ENCODE data around the gene CNTNAP5.

Gene CNTNAP5

DNA sequence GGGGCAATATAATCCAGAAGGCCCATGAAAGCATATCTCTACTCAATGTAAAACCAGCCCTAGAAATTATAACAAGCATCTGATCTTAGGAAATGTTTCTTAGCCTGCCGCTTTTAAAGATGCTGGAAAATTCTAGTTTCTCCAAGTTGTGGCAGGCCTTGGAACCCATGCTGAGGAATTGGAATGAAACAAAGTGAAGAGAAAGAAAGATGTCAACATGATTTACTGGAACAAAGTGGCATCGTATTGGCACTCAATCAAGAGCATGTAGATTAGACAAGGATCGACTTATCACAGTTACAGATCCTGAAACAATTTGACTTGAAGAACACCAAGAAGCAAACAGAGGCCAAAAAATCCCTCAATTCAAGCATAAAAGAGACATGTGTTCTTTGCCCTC lies 28.7 kb downstream of the CNTNAP5 start:
- WGBS, 2 experiments (ENCODE audit: insufficient coverage in 2 of 2) = 83 to 100% methylated on average over 1 of the region's 3 CpGs
- Histone ChIP-seq H3K36me3 (ENCODE audit: control insufficient read depth, insufficient read depth, low read length) (no peaks in the 10 kb centered on the region), H3K4me3 (ENCODE audit: extremely low read depth, insufficient read depth, low read length, poor library complexity, severe bottlenecking) (no peak overlapping the region), H3K27ac (ENCODE audit: low read depth, low read length, severe bottlenecking) (no peak overlapping the region), H3K4me1 (ENCODE audit: control insufficient read depth, insufficient read depth, low read length, poor library complexity, severe bottlenecking) (no peaks in the 10 kb centered on the region), H3K9me3 (ENCODE audit: control insufficient read depth, low read length) (no peaks in the 10 kb centered on the region)

DNA sequence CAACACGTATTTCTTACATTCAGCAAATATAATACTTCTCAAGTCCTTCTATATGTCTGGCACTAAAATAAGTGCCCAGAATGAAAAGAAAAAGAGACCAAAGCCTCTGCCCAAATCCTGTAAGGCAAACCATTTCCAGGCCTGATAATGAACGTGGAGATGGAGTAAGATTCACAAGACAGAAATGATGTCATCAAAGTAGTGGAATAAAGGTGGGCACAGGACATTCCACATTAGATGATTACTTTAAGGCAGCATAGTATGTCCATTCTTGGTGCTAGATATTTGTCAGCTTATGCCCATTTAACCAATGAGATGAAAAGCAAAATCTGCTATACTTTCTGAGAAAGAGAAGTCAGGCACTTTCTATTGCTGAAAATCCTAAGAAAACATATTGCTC lies 38.5 kb downstream of the CNTNAP5 start:
- no peaks in the 10 kb centered on the region for H3K9me3 ChIP-seq (ENCODE audit: control insufficient read depth, low read length)
- no peak overlapping the region for H3K4me3 ChIP-seq (ENCODE audit: extremely low read depth, insufficient read depth, low read length, poor library complexity, severe bottlenecking)
- H3K36me3 ChIP-seq (ENCODE audit: control insufficient read depth, insufficient read depth, low read length) = no peaks in the 10 kb centered on the region
- WGBS, 2 experiments (ENCODE audit: insufficient coverage in 2 of 2) = 92 to 100% methylated on average over 1 to 2 of the region's 2 CpGs
- no peaks in the 10 kb centered on the region for H3K4me1 ChIP-seq (ENCODE audit: control insufficient read depth, insufficient read depth, low read length, poor library complexity, severe bottlenecking)
- H3K27ac ChIP-seq (ENCODE audit: low read depth, low read length, severe bottlenecking) = no peak overlapping the region

DNA sequence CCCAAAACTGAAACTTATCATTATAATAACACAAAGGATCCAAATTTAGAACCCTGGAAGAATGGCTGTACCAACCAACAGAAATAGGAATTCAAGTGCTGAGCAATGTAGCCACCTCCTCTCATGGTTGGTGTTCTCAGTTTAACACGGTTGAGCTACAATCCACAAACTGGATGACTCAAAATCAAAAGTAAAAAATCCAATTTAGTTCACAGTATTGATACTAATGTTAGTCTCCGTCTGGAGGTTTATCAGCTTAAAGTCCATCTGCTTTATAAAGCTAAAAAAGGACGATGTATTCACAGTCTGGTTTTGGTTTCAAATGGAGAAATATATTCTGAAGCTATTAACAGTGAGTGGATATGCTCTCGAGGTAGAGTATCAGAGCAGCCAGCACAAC lies 40.5 kb downstream of the CNTNAP5 start:
- Histone ChIP-seq H3K4me1 (ENCODE audit: control insufficient read depth, insufficient read depth, low read length, poor library complexity, severe bottlenecking) (no peaks in the 10 kb centered on the region), H3K36me3 (ENCODE audit: control insufficient read depth, insufficient read depth, low read length) (no peaks in the 10 kb centered on the region), H3K9me3 (ENCODE audit: control insufficient read depth, low read length) (no peaks in the 10 kb centered on the region), H3K4me3 (ENCODE audit: extremely low read depth, insufficient read depth, low read length, poor library complexity, severe bottlenecking) (no peak overlapping the region), H3K27ac (ENCODE audit: low read depth, low read length, severe bottlenecking) (no peak overlapping the region)
- 73 to 86% methylated on average over 2 to 3 of the region's 4 CpGs for WGBS, 2 experiments (ENCODE audit: insufficient coverage in 2 of 2)

- no peaks in the 10 kb centered on the region for H3K4me1 ChIP-seq (ENCODE audit: control insufficient read depth, insufficient read depth, low read length, poor library complexity, severe bottlenecking)
- no peaks in the 10 kb centered on the region for H3K36me3 ChIP-seq (ENCODE audit: control insufficient read depth, insufficient read depth, low read length)
- H3K4me3 ChIP-seq (ENCODE audit: extremely low read depth, insufficient read depth, low read length, poor library complexity, severe bottlenecking) = no peak overlapping the region
- no peaks in the 10 kb centered on the region for H3K9me3 ChIP-seq (ENCODE audit: control insufficient read depth, low read length)
- no peak overlapping the region for H3K27ac ChIP-seq (ENCODE audit: low read depth, low read length, severe bottlenecking)
Measured at GRCh38 chr2:124066776-124067175, 41.7 kb downstream of the CNTNAP5 start.

DNA sequence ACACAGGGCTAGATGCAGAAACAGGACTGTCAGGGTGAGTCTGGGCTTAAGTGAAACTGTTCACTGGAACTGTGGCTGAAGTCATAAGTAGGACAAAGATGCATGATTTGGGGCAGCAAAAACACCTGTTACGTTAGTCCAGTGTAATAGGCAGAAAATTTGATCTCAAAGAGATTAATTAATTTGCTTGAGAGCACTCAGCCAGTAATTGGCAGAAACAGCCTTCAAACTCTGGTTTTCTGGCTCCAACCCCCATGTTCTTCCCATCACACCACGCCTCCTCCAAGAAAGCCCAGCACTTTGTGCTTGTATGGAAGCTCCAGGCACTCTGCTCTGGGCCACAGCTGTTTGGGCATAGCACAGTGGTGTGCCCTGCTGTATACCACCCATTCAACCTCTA lies 54.0 kb downstream of the CNTNAP5 start:
- Histone ChIP-seq H3K4me3 (ENCODE audit: extremely low read depth, insufficient read depth, low read length, poor library complexity, severe bottlenecking) (no peak overlapping the region), H3K4me1 (ENCODE audit: control insufficient read depth, insufficient read depth, low read length, poor library complexity, severe bottlenecking) (peaks cover 6% of the 10 kb centered on the region)
- 88 to 94% methylated on average over 1 to 2 of the region's 2 CpGs for WGBS, 2 experiments (ENCODE audit: insufficient coverage in 2 of 2)

GRCh38 chr2:124080281-124081153 lies 55.4 kb downstream of the CNTNAP5 start:
- no peak overlapping the region for H3K27ac ChIP-seq (ENCODE audit: low read depth, low read length, severe bottlenecking)
- H3K9me3 ChIP-seq (ENCODE audit: control insufficient read depth, low read length) = peaks cover 8% of the 10 kb centered on the region
- WGBS, 2 experiments (ENCODE audit: insufficient coverage in 2 of 2) = 90% methylated on average over 2 of the region's 6 CpGs; no CpG with 5 or more reads in 1 of the 2 experiments
- H3K4me3 ChIP-seq (ENCODE audit: extremely low read depth, insufficient read depth, low read length, poor library complexity, severe bottlenecking) = no peak overlapping the region
- H3K4me1 ChIP-seq (ENCODE audit: control insufficient read depth, insufficient read depth, low read length, poor library complexity, severe bottlenecking) = peaks cover 6% of the 10 kb centered on the region
- no peaks in the 10 kb centered on the region for H3K36me3 ChIP-seq (ENCODE audit: control insufficient read depth, insufficient read depth, low read length)

More for the DNA sequence above, 54.0 kb downstream of the CNTNAP5 start:
- Histone ChIP-seq H3K36me3 (ENCODE audit: control insufficient read depth, insufficient read depth, low read length) (no peaks in the 10 kb centered on the region), H3K27ac (ENCODE audit: low read depth, low read length, severe bottlenecking) (no peak overlapping the region), H3K9me3 (ENCODE audit: control insufficient read depth, low read length) (peaks cover 8% of the 10 kb centered on the region)

DNA sequence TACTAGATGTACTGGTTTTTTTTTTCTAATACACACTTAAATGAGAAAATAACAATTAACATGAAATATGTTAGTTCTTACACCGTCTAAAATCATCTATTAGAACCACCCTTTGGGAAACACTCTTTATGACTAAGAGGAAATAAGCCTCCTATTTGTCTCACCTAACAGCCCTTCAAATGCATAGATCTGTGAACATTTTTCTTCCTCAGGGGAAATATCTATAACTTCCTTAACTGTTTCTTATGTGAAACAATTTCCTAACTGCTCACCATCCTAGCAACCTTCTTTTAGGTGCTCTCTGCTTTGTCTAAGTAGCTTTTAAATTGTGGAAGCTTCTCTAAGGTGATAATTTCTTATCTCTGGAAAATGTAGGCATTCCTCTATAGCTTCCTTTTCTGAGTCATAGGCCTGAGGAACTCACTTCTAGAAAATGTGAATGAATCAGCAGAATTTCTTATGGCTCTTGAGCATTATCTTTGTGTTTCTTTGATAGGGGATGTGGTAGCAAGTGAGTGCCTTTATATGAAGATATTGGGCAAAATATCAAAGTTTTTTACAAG lies 56.1 kb downstream of the CNTNAP5 start:
- H3K27ac ChIP-seq (ENCODE audit: low read depth, low read length, severe bottlenecking) = peak overlapping the region; percentile 47
- no peaks in the 10 kb centered on the region for H3K36me3 ChIP-seq (ENCODE audit: control insufficient read depth, insufficient read depth, low read length)
- no peak overlapping the region for H3K4me3 ChIP-seq (ENCODE audit: extremely low read depth, insufficient read depth, low read length, poor library complexity, severe bottlenecking)
- peaks cover 6% of the 10 kb centered on the region for H3K4me1 ChIP-seq (ENCODE audit: control insufficient read depth, insufficient read depth, low read length, poor library complexity, severe bottlenecking)
- no CpG with 5 or more reads among the region's 1 CpG for WGBS, 2 experiments (ENCODE audit: insufficient coverage in 2 of 2)
- peaks cover 8% of the 10 kb centered on the region for H3K9me3 ChIP-seq (ENCODE audit: control insufficient read depth, low read length)

DNA sequence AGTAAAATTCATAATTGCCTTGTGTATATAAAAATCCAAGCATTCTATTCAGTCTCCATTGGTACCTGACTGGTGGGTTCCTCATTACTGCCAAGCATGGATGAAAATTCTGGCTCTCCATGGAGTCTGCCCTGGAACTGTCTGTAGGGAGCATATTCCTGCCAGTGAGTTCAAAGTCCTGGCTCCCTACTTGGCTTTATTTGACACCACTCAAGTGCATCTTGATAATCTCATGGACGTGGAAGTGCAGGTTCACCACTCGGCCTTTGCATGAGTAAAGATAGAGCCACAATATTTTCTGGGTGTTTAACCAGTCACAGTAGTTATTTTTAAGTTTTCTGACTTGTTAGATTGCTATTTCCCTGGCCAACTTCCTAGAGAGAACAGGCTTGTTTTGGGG lies 63.5 kb downstream of the CNTNAP5 start:
- no peaks in the 10 kb centered on the region for H3K9me3 ChIP-seq (ENCODE audit: control insufficient read depth, low read length)
- no peak overlapping the region for H3K4me3 ChIP-seq (ENCODE audit: extremely low read depth, insufficient read depth, low read length, poor library complexity, severe bottlenecking)
- H3K27ac ChIP-seq (ENCODE audit: low read depth, low read length, severe bottlenecking) = no peak overlapping the region
- WGBS, 2 experiments (ENCODE audit: insufficient coverage in 2 of 2) = 80% methylated on average over 1 to 2 of the region's 2 CpGs
- H3K36me3 ChIP-seq (ENCODE audit: control insufficient read depth, insufficient read depth, low read length) = no peaks in the 10 kb centered on the region
- no peaks in the 10 kb centered on the region for H3K4me1 ChIP-seq (ENCODE audit: control insufficient read depth, insufficient read depth, low read length, poor library complexity, severe bottlenecking)

DNA sequence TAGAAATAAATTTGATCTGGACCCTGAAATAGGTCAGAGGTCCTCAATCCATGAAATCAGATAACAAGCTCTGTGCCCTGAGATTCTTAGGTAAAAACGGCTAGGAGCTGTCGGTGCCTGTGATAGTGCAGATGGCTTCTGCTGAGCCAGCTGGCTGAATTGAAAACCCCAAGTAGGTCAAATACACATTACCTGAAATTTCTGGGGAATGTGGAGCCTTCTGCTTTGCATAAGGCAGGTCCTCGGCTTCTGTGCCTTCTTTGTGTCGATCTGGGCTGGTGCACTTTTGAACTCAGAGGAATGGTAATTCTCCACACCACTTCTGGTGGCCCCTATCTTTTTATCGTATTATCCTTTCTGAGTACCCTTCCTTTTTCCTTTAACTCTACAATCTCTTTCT lies 66.6 kb downstream of the CNTNAP5 start:
- H3K9me3 ChIP-seq (ENCODE audit: control insufficient read depth, low read length) = no peaks in the 10 kb centered on the region
- no peaks in the 10 kb centered on the region for H3K4me1 ChIP-seq (ENCODE audit: control insufficient read depth, insufficient read depth, low read length, poor library complexity, severe bottlenecking)
- H3K36me3 ChIP-seq (ENCODE audit: control insufficient read depth, insufficient read depth, low read length) = no peaks in the 10 kb centered on the region
- no peak overlapping the region for H3K4me3 ChIP-seq (ENCODE audit: extremely low read depth, insufficient read depth, low read length, poor library complexity, severe bottlenecking)
- WGBS, 2 experiments (ENCODE audit: insufficient coverage in 2 of 2) = 66 to 96% methylated on average over 4 to 5 of the region's 5 CpGs
- no peak overlapping the region for H3K27ac ChIP-seq (ENCODE audit: low read depth, low read length, severe bottlenecking)

DNA sequence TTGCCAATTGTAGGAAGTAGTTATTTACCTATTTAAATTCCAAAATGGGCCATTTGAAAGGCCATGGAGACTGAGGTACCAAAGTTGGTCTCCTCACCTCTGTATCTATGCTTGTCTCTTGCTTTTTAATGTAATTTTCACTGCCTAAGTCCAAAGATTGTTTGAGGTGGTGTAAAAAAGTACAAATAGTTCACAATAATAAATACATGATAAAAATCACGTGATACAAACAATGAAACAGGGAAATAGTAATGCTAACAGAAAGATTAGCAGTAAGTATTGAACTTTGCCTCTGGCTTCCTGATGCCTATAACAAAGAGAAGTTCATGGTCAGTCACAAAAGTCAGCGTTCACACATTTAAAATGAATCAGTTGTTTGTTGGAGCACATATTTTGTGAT lies 67.6 kb downstream of the CNTNAP5 start:
- 80 to 90% methylated on average over 1 to 2 of the region's 2 CpGs for WGBS, 2 experiments (ENCODE audit: insufficient coverage in 2 of 2)
- Histone ChIP-seq H3K27ac (ENCODE audit: low read depth, low read length, severe bottlenecking) (no peak overlapping the region), H3K4me3 (ENCODE audit: extremely low read depth, insufficient read depth, low read length, poor library complexity, severe bottlenecking) (no peak overlapping the region), H3K4me1 (ENCODE audit: control insufficient read depth, insufficient read depth, low read length, poor library complexity, severe bottlenecking) (no peaks in the 10 kb centered on the region), H3K9me3 (ENCODE audit: control insufficient read depth, low read length) (no peaks in the 10 kb centered on the region), H3K36me3 (ENCODE audit: control insufficient read depth, insufficient read depth, low read length) (no peaks in the 10 kb centered on the region)

DNA sequence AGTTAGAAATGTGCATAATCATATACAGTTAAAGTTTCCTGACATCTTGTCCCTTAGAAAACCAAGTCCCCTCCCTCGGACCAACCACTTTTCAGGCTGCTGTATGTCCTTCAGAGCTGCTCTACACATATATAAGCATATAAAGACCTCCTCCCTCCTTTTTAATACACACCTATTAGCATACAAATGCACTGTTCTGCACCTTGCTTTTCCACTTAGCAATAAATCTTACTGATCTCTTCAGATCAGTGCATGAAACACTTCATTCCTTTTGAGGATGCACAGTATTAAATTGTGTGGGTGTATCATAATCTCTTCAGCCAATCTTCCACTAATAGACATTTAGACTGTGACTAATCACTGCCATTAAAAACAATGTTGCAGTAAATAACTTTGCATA lies 79.8 kb downstream of the CNTNAP5 start:
- Histone ChIP-seq H3K27ac (ENCODE audit: low read depth, low read length, severe bottlenecking) (no peak overlapping the region), H3K36me3 (ENCODE audit: control insufficient read depth, insufficient read depth, low read length) (no peaks in the 10 kb centered on the region), H3K4me3 (ENCODE audit: extremely low read depth, insufficient read depth, low read length, poor library complexity, severe bottlenecking) (no peak overlapping the region), H3K4me1 (ENCODE audit: control insufficient read depth, insufficient read depth, low read length, poor library complexity, severe bottlenecking) (no peaks in the 10 kb centered on the region), H3K9me3 (ENCODE audit: control insufficient read depth, low read length) (no peaks in the 10 kb centered on the region)
- WGBS, 2 experiments (ENCODE audit: insufficient coverage in 2 of 2) = 85% methylated on average over 1 of the region's 1 CpG; no CpG with 5 or more reads in 1 of the 2 experiments
